Stomach (tissue), 9 donors: ENCODE measurements around the gene NKX1-2. TPM values are rescaled to one million over a fixed set of nuclear protein-coding genes. Genes with fewer than 3 reads are reported as not detected.

ENCODE experiments used
- DNase-seq, 2 donors: peaks; one replicate each; pipeline versions ENCODE4 v3.0.0 to v3.0.0-alpha.2; 2013 to 2019
- H3K27ac ChIP-seq, 5 donors: fragments of 200-600 bp in 4 of 5; sonication (generic) in 4 of 5; one replicate each; pipeline ENCODE4 v1.5.1; 2013 to 2019; ENCODE audit warnings: mild to moderate bottlenecking in 1 of 5, moderate library complexity in 1 of 5
- H3K27me3 ChIP-seq, 3 donors: fragments of 200-600 bp; sonication (generic); one replicate each; pipeline ENCODE4 v1.5.1; 2017 to 2019; ENCODE audit warnings: mixed run types in 1 of 3
- H3K36me3 ChIP-seq, 4 donors: fragments of 200-600 bp; sonication (generic); 1 replicate in 3 of 4; 2 replicates in 1 of 4; pipeline ENCODE4 v1.5.1; 2016 to 2019
- H3K4me1 ChIP-seq, 4 donors: fragments of 200-600 bp; sonication (generic); one replicate each; pipeline ENCODE4 v1.5.1; 2016 to 2019
- H3K4me3 ChIP-seq, 4 donors: fragments of 200-600 bp; sonication (generic) in 3 of 4; one replicate each; pipeline ENCODE4 v1.5.1; 2016 to 2019; ENCODE audit warnings: mild to moderate bottlenecking in 1 of 4
- H3K9me3 ChIP-seq, 4 donors: fragments of 200-600 bp; sonication (generic); one replicate each; pipeline ENCODE4 v1.5.1; 2016 to 2019
- CTCF ChIP-seq, 7 experiments: fragments of 450-650 bp in 4 of 7; fragments of 200-600 bp in 3 of 7; sonication (generic) in 3 of 7; IDR thresholded peaks; one replicate each; pipeline ENCODE4 v1.5.1; 2016 to 2019; ENCODE audit warnings: antibody characterized with exemption in 7 of 7, control low read depth in 2 of 7, mild to moderate bottlenecking in 1 of 7
- EP300 ChIP-seq: sonication (generic); formaldehyde crosslinking; IDR thresholded peaks from one replicate; pipeline ENCODE4 v1.6.1; 2017; ENCODE audit warnings: antibody characterized with exemption
- POLR2A ChIP-seq, 4 donors: fragments of 450-650 bp; IDR thresholded peaks; one replicate each; pipeline ENCODE4 v1.6.1; 2016; ENCODE audit warnings: antibody characterized with exemption in 4 of 4, control low read depth in 2 of 4, mild to moderate bottlenecking in 1 of 4, moderate library complexity in 1 of 4
- POLR2AphosphoS5 ChIP-seq, 3 donors: sonication (generic); formaldehyde crosslinking; IDR thresholded peaks; one replicate each; pipeline ENCODE4 v1.6.1; 2016; ENCODE audit warnings: antibody characterized with exemption in 3 of 3
- WGBS, 5 donors: extraction: QIAGEN DNeasy Blood & Tissue Kit in 3 of 5; methylation state at CpG; one replicate each; pipeline versions ENCODE4 v1.1.5 to v1.1.7; 2013 to 2018; 5-methylcytosine and 5-hydroxymethylcytosine counted together
- intact Hi-C: fragments of 100-400 bp; cut with DNase I; formaldehyde crosslinking; loops from one replicate; pipeline ENCODE4 v1.15.1; 2023; ENCODE audit warnings: low total_unique reads
- polyA plus RNA-seq, 3 donors: library from polyadenylated mRNA; stranded (reverse); fragments of 200-250 nt; gene quantifications; one replicate each; pipeline ENCODE4 v1.2.3, GENCODE V29; 2013
- total RNA-seq, 5 donors: library from RNA; depleted of rRNA; stranded (reverse); fragments of >200 nt; gene quantifications; one replicate each; pipeline versions ENCODE4 v1.1.0 to v1.2.3, GENCODE V29; 2014 to 2016
- donor health status: healthy with polysubstance abuse.
- donor health status: Bipolar disorder and iron deficiency.
- donor health status: healthy.

The NKX1-2 gene
- total and polyA plus RNA-seq, 8 donors = 0.10 TPM; not detected in 7

GRCh38 chr10:124402273-124402672 lies 47.6 kb downstream of the NKX1-2 start:
- 71 to 87% (median 79%) methylated on average over 2 of the region's 2 CpGs for WGBS, 5 donors
- intact Hi-C loops = no loop called here
- DNase-seq = no peak
- Histone ChIP-seq H3K36me3 (peaks cover 56 to 100% (median 100%) of the 10 kb centered on the region in 4 donors), H3K9me3 (no peaks in the 10 kb centered on the region), H3K27me3 (no peaks in the 10 kb centered on the region), H3K4me3 (no peak overlapping the region), H3K27ac (no peak overlapping the region), H3K4me1 (peaks cover 0 to 9% (median 4%) of the 10 kb centered on the region in 4 donors)
- TF ChIP-seq POLR2AphosphoS5 (IDR thresholded peaks at IDR 0.05) = no peak
- TF ChIP-seq POLR2A (IDR thresholded peaks at IDR 0.05) = no peak
- no peak for TF ChIP-seq EP300
- no peak for TF ChIP-seq CTCF (IDR thresholded peaks at IDR 0.05)

DNA sequence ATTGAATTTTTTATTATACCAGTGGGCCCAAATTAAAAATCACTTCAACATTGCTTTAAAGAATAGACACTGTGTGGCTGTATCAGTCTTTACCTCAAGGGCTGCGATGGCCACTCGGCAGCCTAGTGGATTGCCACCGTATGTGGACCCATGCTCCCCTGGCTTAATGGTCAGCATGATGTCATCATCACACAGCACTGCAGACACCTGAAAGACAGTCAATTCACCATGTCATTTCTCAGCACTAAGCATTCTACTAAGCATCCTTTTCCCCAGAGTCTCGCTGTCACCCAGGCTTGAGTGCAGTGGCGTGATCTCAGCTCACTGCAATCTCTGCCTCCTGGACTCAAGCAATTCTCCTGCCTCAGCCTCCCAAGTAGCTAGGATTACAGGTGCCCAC lies 48.2 kb downstream of the NKX1-2 start:
- Histone ChIP-seq H3K27me3 (no peaks in the 10 kb centered on the region), H3K36me3 (peaks cover 56 to 100% (median 100%) of the 10 kb centered on the region in 4 donors), H3K27ac (no peak overlapping the region), H3K9me3 (no peaks in the 10 kb centered on the region), H3K4me1 (peaks cover 0 to 9% (median 4%) of the 10 kb centered on the region in 4 donors), H3K4me3 (no peak overlapping the region)
- TF ChIP-seq POLR2AphosphoS5 (IDR thresholded peaks at IDR 0.05) = no peak
- no peak for TF ChIP-seq CTCF (IDR thresholded peaks at IDR 0.05)
- TF ChIP-seq EP300 = no peak
- TF ChIP-seq POLR2A (IDR thresholded peaks at IDR 0.05) = no peak
- WGBS, 5 donors = 95 to 98% (median 96%) methylated on average over 5 of the region's 5 CpGs
- intact Hi-C loops = no loop called here
- no peak for DNase-seq

Other genes with a start within 250 kb of the NKX1-2 start
- gene OAT, start 31.1 kb downstream of the NKX1-2 start, total RNA-seq = 100 to 1,000 TPM in 1 of 5 donors, 10 to 100 TPM in 4; 26.1 to 243 (median 75.0) TPM
- gene OAT, start 31.1 kb downstream of the NKX1-2 start, polyA plus RNA-seq = 10 to 100 TPM; 63.6 to 94.9 (median 63.8) TPM
- gene LHPP, start 11.8 kb upstream of the NKX1-2 start, total RNA-seq = 10 to 100 TPM in 4 of 5 donors, 1 to 10 TPM in 1; 8.5 to 48.7 (median 17.5) TPM
- gene LHPP, start 11.8 kb upstream of the NKX1-2 start, polyA plus RNA-seq = 10 to 100 TPM; 14.6 to 24.0 (median 16.6) TPM